Retinal pigment epithelial cell (primary cell): ENCODE measurements around the gene RPS15.

ENCODE experiments used
- DNase-seq: peaks from one replicate; pipeline ENCODE4 v3.0.0-alpha.2; 2010; ENCODE audit warnings: low read depth
- H3K4me3 ChIP-seq: 2 replicates; pipeline ENCODE4 v1.5.1; 2011; ENCODE audit warnings: mild to moderate bottlenecking, low read length, control low read depth, moderate library complexity
- CTCF ChIP-seq: conservative IDR thresholded peaks from 2 replicates; pipeline ENCODE4 v1.5.1; 2011; ENCODE audit warnings: low read depth, low read length, control low read depth, inconsistent platforms

Gene RPS15

GRCh38 chr19:1406774-1407527 is 31.2 kb upstream of the RPS15 start:
- peak; percentile 62 for TF ChIP-seq CTCF
- peak overlapping the region; percentile 59 for H3K4me3 ChIP-seq
- DNase-seq: peak; percentile 89

- TF ChIP-seq CTCF: no peak
- H3K4me3 ChIP-seq: peak within 1 kb of the TSS; percentile 76
- no peak for DNase-seq
Measured at GRCh38 chr19:1407528-1408299, 30.5 kb upstream of the RPS15 start, which contains the start of gene DAZAP1. DAZAP1 (plus strand) TSS chr19:1407586; CDS start chr19:1407774, 188 bp downstream.

DNA sequence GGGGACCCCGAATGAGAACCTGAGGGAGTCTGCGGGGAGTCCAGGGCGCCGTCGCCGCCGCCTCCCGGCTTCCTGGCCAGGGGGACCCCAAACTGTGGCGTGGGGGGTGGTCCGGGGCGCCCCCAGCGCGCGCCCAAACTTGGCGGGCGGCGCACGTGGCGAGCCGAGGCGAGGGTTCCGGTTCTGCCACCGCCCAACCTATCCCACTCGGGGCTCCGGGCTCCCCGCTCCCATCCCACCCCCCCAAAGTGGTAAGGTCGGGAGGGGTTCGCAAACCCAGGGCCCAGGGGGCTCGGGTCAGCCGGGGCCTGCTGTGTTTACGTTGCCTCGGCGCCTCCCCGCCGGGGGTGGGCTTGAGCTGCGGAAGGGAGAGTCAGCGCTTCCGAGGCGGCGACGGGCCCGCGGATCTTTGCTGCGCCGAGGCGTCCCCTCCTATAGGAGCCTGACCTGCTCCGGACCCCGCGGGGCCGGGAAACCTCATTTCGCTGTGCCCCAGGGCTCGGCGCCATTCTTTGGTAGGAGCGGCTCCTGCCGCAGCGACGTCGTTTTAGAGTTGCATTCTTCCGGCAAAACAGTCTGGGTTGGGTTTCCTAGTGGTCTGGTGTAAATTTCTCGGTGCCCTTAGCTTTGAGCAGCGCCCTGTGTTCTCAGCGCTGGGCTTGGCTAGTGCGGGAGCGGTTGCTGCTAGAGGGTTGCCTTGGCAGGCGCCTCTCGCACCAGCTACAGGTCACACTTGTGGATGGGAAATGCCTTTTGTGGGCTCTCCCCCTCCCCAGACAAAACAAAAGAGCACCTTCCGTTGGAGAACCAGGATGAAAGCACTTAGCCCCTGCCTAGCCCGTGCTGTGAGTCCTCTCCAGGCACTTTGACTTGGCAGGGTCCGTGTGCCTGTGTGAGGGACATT is 29.6 kb upstream of the RPS15 start:
- no peak for TF ChIP-seq CTCF
- no peak for DNase-seq
- peak overlapping the region; percentile 76 for H3K4me3 ChIP-seq

GRCh38 chr19:1409204-1410005 is 28.8 kb upstream of the RPS15 start:
- no peak for DNase-seq
- peak overlapping the region; percentile 76 for H3K4me3 ChIP-seq
- TF ChIP-seq CTCF: no peak

DNA sequence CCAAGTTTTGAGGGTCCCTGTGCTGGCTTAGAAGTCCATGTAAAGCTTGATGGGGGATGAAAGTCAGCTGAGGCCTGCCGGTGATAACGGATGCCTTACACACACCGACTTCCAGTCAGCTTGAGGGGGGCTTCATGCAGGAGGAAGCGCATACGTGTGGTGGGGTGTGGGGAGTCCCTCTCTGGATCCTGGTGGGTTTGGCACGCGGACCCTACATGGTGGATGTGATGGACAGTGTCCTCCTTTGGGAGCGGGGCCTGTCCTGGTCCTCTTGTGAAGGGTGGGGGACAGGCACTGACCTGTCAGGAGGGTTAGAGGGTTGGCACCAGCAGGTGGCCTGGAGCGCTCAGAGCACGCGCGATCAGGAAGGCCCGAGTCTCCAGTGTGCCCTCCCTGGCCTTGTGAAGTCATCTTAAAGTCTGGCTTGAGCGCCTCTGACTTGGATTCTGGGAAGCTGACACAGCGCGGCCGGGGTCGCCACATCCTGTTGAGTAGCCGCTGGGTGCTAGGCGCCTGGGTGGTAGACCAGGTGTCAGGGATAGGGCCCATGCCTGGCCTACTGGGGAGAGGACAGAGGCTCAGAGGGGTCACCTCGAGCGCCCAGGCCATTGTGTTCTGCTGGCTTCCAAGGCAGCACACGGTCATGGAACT is 27.9 kb upstream of the RPS15 start:
- no peak for TF ChIP-seq CTCF
- DNase-seq: no peak
- peak overlapping the region; percentile 76 for H3K4me3 ChIP-seq

DNA sequence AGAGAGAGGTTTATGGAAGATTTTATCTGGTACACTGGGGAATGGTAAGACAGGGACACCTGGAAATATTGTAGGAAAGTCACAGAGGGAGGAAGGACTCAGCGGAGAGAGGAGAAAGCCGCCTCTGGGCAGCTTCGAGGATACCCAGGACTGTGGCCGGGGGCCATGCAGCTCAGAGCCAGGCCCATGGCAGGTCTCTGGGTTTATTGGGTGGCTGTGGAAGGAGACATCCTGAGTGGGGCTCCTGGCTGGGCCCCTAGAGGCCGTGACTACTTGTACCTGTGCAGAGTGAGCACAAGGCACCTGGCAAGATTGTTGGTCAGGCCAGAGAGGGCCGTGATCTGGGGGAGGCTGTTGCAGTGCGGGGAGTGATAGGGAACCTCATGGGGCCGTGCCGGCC is 27.4 kb upstream of the RPS15 start:
- H3K4me3 ChIP-seq: no peak overlapping the region
- TF ChIP-seq CTCF: no peak
- no peak for DNase-seq
